Neutrophil (primary cell): ENCODE results near the gene KCNQ2.

Experiments used
- H3K27ac ChIP-seq: fragments of 200-600 bp; sonication (generic); 2 replicates; pipeline ENCODE4 v1.5.1; 2016; ENCODE audit warnings: mild to moderate bottlenecking, moderate library complexity
- H3K27me3 ChIP-seq: fragments of 200-600 bp; sonication (generic); 2 replicates; pipeline ENCODE4 v1.6.0; 2016; ENCODE audit warnings: mild to moderate bottlenecking
- H3K36me3 ChIP-seq: fragments of 200-600 bp; sonication (generic); 2 replicates; pipeline ENCODE4 v1.5.1; 2017
- H3K4me1 ChIP-seq, 2 experiments: fragments of 200-600 bp in 1 of 2; sonication (generic) in 1 of 2; 1 replicate in 1 of 2; 2 replicates in 1 of 2; pipeline versions ENCODE4 v1.5.1 to v1.6.1; 2013 to 2016; ENCODE audit warnings: low read depth in 1 of 2, low read length in 1 of 2, mild to moderate bottlenecking in 1 of 2, moderate library complexity in 1 of 2; ENCODE audit not compliant: control insufficient read depth in 1 of 2, insufficient read depth in 1 of 2
- H3K4me3 ChIP-seq, 2 experiments: fragments of 200-600 bp in 1 of 2; sonication (generic) in 1 of 2; 1 replicate in 1 of 2; 2 replicates in 1 of 2; pipeline ENCODE4 v1.5.1; 2013 to 2016; ENCODE audit warnings: low read depth in 1 of 2, low read length in 1 of 2, mild to moderate bottlenecking in 1 of 2, moderate library complexity in 1 of 2
- H3K9me3 ChIP-seq: fragments of 200-600 bp; sonication (generic); 2 replicates; pipeline ENCODE4 v1.5.1; 2016
- CTCF ChIP-seq: fragments of 200-600 bp; sonication (generic); IDR thresholded peaks from 2 replicates; pipeline ENCODE4 v1.5.1; 2016; ENCODE audit warnings: antibody characterized with exemption

KCNQ2 gene

GRCh38 chr20:63433756-63434531 lies 38.5 kb downstream of the KCNQ2 start:
- Histone ChIP-seq H3K27me3 (peaks cover 25% of the 10 kb centered on the region), H3K4me1 (no peaks in the 10 kb centered on the region)

GRCh38 chr20:63433351-63433750 lies 39.1 kb downstream of the KCNQ2 start:
- H3K4me3 ChIP-seq, result no peak overlapping the region
- no peaks in the 10 kb centered on the region for H3K4me1 ChIP-seq
- no peak for TF ChIP-seq CTCF
- no peaks in the 10 kb centered on the region for H3K9me3 ChIP-seq
- no peaks in the 10 kb centered on the region for H3K36me3 ChIP-seq
- peaks cover 25% of the 10 kb centered on the region for H3K27me3 ChIP-seq
- H3K27ac ChIP-seq, result no peak overlapping the region

More at GRCh38 chr20:63433756-63434531, 38.5 kb downstream of the KCNQ2 start:
- no peak overlapping the region for H3K4me3 ChIP-seq
- H3K36me3 ChIP-seq, result no peaks in the 10 kb centered on the region
- no peak overlapping the region for H3K27ac ChIP-seq
- TF ChIP-seq CTCF, result no peak
- no peaks in the 10 kb centered on the region for H3K9me3 ChIP-seq

- Histone ChIP-seq H3K4me3 (no peak overlapping the region), H3K27me3 (peaks cover 25% of the 10 kb centered on the region)
- TF ChIP-seq CTCF, result no peak
Measured at GRCh38 chr20:63432577-63433325, 39.7 kb downstream of the KCNQ2 start.

GRCh38 chr20:63431944-63432343 lies 40.5 kb downstream of the KCNQ2 start:
- H3K27me3 ChIP-seq, result peaks cover 25% of the 10 kb centered on the region
- no peak overlapping the region for H3K4me3 ChIP-seq
- no peaks in the 10 kb centered on the region for H3K4me1 ChIP-seq
- no peak overlapping the region for H3K27ac ChIP-seq
- TF ChIP-seq CTCF, result no peak
- H3K36me3 ChIP-seq, result no peaks in the 10 kb centered on the region
- H3K9me3 ChIP-seq, result no peaks in the 10 kb centered on the region

More at GRCh38 chr20:63432577-63433325, 39.7 kb downstream of the KCNQ2 start:
- no peaks in the 10 kb centered on the region for H3K9me3 ChIP-seq
- H3K36me3 ChIP-seq, result no peaks in the 10 kb centered on the region
- no peak overlapping the region for H3K27ac ChIP-seq
- H3K4me1 ChIP-seq, result no peaks in the 10 kb centered on the region

GRCh38 chr20:63430891-63431290 lies 41.6 kb downstream of the KCNQ2 start:
- no peak for TF ChIP-seq CTCF
- Histone ChIP-seq H3K27ac (no peak overlapping the region), H3K27me3 (peaks cover 25% of the 10 kb centered on the region), H3K9me3 (no peaks in the 10 kb centered on the region), H3K4me1 (no peaks in the 10 kb centered on the region), H3K4me3 (no peak overlapping the region), H3K36me3 (no peaks in the 10 kb centered on the region)
